HepG2 (cell line): ENCODE data around the gene NDUFB8. TPM values are rescaled to one million over a fixed set of nuclear protein-coding genes. Genes with fewer than 3 reads are reported as not detected.
A peak's percentile ranks its signal among the peaks of the same experiment; 100 is the strongest.

Experiments
- GABPA ChIP-seq, 2 experiments: IDR thresholded peaks; 2 replicates each; pipeline ENCODE4 v1.6.1; 2011 to 2016; ENCODE audit warnings: low read depth in 2 of 2, low read length in 1 of 2, missing biosample characterization in 1 of 2, missing genetic modification characterization in 1 of 2
- HDAC2 ChIP-seq: sonication (generic); formaldehyde crosslinking; IDR thresholded peaks from 2 replicates; pipeline ENCODE4 v1.4.0; 2020; ENCODE audit warnings: missing genetic modification reagents
- MYC ChIP-seq: sonication (generic); formaldehyde crosslinking; IDR thresholded peaks from 2 replicates; pipeline ENCODE4 v1.9.0; 2021; ENCODE audit warnings: missing genetic modification reagents, borderline replicate concordance
- NONO ChIP-seq, 2 experiments: fragments of 450-650 bp in 1 of 2; sonication (generic) in 1 of 2; formaldehyde crosslinking in 1 of 2; IDR thresholded peaks in 1 of 2; conservative IDR thresholded peaks in 1 of 2; 2 replicates each; pipeline versions ENCODE4 v1.6.1 to v1.8.0; 2017 to 2022; ENCODE audit warnings: mild to moderate bottlenecking in 1 of 2, missing genetic modification reagents in 1 of 2, moderate library complexity in 1 of 2
- NRL ChIP-seq: sonication (generic); formaldehyde crosslinking; IDR thresholded peaks from 2 replicates; pipeline ENCODE4 v1.5.0; 2020; ENCODE audit warnings: missing genetic modification reagents, mild to moderate bottlenecking, moderate library complexity, borderline replicate concordance
- PCBP2 ChIP-seq: fragments of 200-400 bp; formaldehyde crosslinking; optimal IDR thresholded peaks from 2 replicates; pipeline ENCODE3; 2018; ENCODE audit warnings: low read length, low read depth; ENCODE audit not compliant: poor library complexity, severe bottlenecking
- POLR2G ChIP-seq: fragments of 200-400 bp; formaldehyde crosslinking; IDR thresholded peaks from 2 replicates; pipeline ENCODE4 v1.6.1; 2018; ENCODE audit warnings: mild to moderate bottlenecking, low read depth, low read length, moderate library complexity
- SPEN ChIP-seq: sonication (generic); formaldehyde crosslinking; IDR thresholded peaks from 2 replicates; pipeline ENCODE4 v1.5.1; 2020; ENCODE audit warnings: low read depth, mild to moderate bottlenecking, missing genetic modification reagents
- SRY ChIP-seq: sonication (generic); formaldehyde crosslinking; IDR thresholded peaks from 2 replicates; pipeline ENCODE4 v1.8.0; 2022; ENCODE audit warnings: mild to moderate bottlenecking, missing genetic modification reagents
- ZFP37 ChIP-seq: sonication (generic); formaldehyde crosslinking; IDR thresholded peaks from 2 replicates; pipeline ENCODE4 v1.4.0; 2020; ENCODE audit warnings: missing genetic modification reagents, borderline replicate concordance
- ZFP90 ChIP-seq: sonication (generic); formaldehyde crosslinking; IDR thresholded peaks from 2 replicates; pipeline ENCODE4 v1.8.0; 2022; ENCODE audit warnings: missing genetic modification reagents, mild to moderate bottlenecking, inconsistent platforms, borderline replicate concordance
- ZNF446 ChIP-seq: sonication (generic); formaldehyde crosslinking; IDR thresholded peaks from 2 replicates; pipeline ENCODE4 v1.5.0; 2020; ENCODE audit warnings: mild to moderate bottlenecking, missing genetic modification reagents
- ZNF451 ChIP-seq: sonication (generic); formaldehyde crosslinking; IDR thresholded peaks from 2 replicates; pipeline ENCODE4 v1.5.0; 2020; ENCODE audit warnings: mild to moderate bottlenecking, missing genetic modification reagents
- ZNF614 ChIP-seq: IDR thresholded peaks from 2 replicates; pipeline ENCODE4 v1.6.1; 2018; ENCODE audit warnings: missing biosample characterization, missing genetic modification reagents, inconsistent platforms, borderline replicate concordance
- ZNF781 ChIP-seq: sonication (generic); formaldehyde crosslinking; IDR thresholded peaks from 2 replicates; pipeline ENCODE4 v1.5.1; 2020; ENCODE audit warnings: borderline replicate concordance, mild to moderate bottlenecking, missing genetic modification reagents; ENCODE audit errors: not compliant biosample characterization
- ZNF850 ChIP-seq: sonication (generic); formaldehyde crosslinking; conservative IDR thresholded peaks from 2 replicates; pipeline ENCODE4 v1.9.0; 2021; ENCODE audit warnings: mild to moderate bottlenecking, missing genetic modification reagents
- polyA plus RNA-seq, 8 experiments: library from polyadenylated mRNA; depleted of rRNA in 3 of 8; stranded (reverse) in 7 of 8; unstranded in 1 of 8; fragments of >200 nt; fragmentation: Illumina TruSeq in 4 of 8; extraction: Trizol in 4 of 8; gene quantifications; 2 replicates each; pipeline versions ENCODE4 v1.2.1 to v1.2.3, GENCODE V29; 2011 to 2016; ENCODE audit warnings: low read depth in 4 of 8, missing spikeins in 1 of 8, mixed read lengths in 1 of 8; ENCODE audit not compliant: insufficient read depth in 1 of 8
- total RNA-seq, 5 experiments: library from RNA; depleted of rRNA; stranded (reverse); fragments of >200 nt; fragmentation: Illumina TruSeq; extraction: Trizol; gene quantifications; 2 replicates each; pipeline ENCODE4 v1.2.3, GENCODE V29; 2016; ENCODE audit warnings: low read depth in 1 of 5
- TF ChIP-seq, protein P1 (sequence below): sonication (generic); formaldehyde crosslinking; conservative IDR thresholded peaks from 2 replicates; pipeline ENCODE4 v1.4.0; 2020; ENCODE audit warnings: mild to moderate bottlenecking, missing genetic modification reagents, moderate library complexity
- TF ChIP-seq, protein P2 (sequence below): sonication (generic); formaldehyde crosslinking; IDR thresholded peaks from 2 replicates; pipeline ENCODE4 v1.4.0; 2020; ENCODE audit warnings: missing genetic modification reagents, borderline replicate concordance
- TF ChIP-seq, protein P3 (sequence below): sonication (generic); formaldehyde crosslinking; IDR thresholded peaks from 2 replicates; pipeline ENCODE4 v1.5.1; 2020; ENCODE audit warnings: missing genetic modification reagents, mild to moderate bottlenecking, borderline replicate concordance

NDUFB8 gene
- total and polyA plus RNA-seq, 2 of the 13 experiments (the other 11 are each of a cell fraction or from before 2014, with no cell fraction given) = 210 to 216 TPM

DNA sequence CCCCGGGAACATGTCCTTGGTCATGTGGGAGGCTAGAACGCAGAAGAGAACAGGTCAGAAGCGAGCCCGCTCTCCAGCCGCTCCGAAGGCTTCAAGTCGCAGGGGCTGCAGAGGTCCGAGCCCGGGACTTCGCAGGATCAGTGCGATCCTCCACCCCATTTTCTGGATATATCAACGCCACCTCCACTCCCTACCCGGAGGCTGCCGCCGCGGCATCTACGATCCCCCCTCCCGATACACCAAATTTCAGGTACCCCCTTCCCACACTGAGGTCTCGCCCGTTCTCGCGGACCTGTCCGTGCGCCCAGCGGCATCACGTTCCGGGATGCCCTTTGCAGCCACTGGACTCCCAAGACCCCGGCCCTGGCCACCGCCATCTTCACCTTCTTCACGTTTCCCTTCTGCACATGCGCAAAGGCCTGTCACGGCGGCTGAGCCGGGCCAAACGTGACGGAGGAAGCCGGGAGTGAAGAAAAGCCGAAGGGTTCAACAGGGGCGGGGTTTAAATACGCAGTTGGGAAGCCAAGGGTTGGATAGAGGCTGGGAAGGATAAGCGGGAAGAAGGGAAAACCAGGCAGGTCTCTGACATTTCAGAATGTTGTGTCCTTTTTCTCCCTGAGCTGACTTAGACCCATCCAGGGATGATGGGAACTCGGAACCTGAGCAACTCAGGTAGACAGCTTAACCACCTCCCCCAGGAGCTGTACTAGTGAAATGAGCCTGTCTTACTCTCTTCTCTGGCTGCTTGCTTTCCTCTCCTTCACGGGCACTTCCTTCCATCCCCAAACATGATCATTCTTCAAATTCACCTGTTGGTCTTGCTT, at the start of gene NDUFB8 (continued):
- no peak for TF ChIP-seq ZFP90
- no peak for TF ChIP-seq ZFP37 (CRISPR knock-in tag)
- TF ChIP-seq, protein P1, sequence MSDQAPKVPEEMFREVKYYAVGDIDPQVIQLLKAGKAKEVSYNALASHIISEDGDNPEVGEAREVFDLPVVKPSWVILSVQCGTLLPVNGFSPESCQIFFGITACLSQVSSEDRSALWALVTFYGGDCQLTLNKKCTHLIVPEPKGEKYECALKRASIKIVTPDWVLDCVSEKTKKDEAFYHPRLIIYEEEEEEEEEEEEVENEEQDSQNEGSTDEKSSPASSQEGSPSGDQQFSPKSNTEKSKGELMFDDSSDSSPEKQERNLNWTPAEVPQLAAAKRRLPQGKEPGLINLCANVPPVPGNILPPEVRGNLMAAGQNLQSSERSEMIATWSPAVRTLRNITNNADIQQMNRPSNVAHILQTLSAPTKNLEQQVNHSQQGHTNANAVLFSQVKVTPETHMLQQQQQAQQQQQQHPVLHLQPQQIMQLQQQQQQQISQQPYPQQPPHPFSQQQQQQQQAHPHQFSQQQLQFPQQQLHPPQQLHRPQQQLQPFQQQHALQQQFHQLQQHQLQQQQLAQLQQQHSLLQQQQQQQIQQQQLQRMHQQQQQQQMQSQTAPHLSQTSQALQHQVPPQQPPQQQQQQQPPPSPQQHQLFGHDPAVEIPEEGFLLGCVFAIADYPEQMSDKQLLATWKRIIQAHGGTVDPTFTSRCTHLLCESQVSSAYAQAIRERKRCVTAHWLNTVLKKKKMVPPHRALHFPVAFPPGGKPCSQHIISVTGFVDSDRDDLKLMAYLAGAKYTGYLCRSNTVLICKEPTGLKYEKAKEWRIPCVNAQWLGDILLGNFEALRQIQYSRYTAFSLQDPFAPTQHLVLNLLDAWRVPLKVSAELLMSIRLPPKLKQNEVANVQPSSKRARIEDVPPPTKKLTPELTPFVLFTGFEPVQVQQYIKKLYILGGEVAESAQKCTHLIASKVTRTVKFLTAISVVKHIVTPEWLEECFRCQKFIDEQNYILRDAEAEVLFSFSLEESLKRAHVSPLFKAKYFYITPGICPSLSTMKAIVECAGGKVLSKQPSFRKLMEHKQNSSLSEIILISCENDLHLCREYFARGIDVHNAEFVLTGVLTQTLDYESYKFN (CRISPR knock-in tag) = 0 out of 2 replicates have a peak, but pooled peaks have one; percentile 8
- peak; percentile 69; the same call in 1 of the 2 replicates for TF ChIP-seq SPEN
- peak; percentile 77 for TF ChIP-seq ZNF781 (CRISPR knock-in tag)
- peak; percentile 47; the same call in 1 of the 2 replicates for TF ChIP-seq MYC
- no peak for TF ChIP-seq ZNF451
- TF ChIP-seq SRY (CRISPR knock-in tag) = 0 out of 2 replicates have a peak, but pooled peaks have one; percentile 51
- TF ChIP-seq HDAC2 = no peak
- TF ChIP-seq POLR2G = peak; percentile 88
- no peak for TF ChIP-seq NONO (IDR thresholded peaks at IDR 0.05)
- peak; percentile 69; the same call in 1 of the 2 replicates for TF ChIP-seq NONO (CRISPR knock-in tag; conservative IDR thresholded peaks at IDR 0.05)
- no peak for TF ChIP-seq GABPA (IDR thresholded peaks at IDR 0.05; ENCODE audit: low read depth, low read length)
- peak; percentile 63 for TF ChIP-seq GABPA (CRISPR knock-in tag; IDR thresholded peaks at IDR 0.05; ENCODE audit: low read depth)
- TF ChIP-seq ZNF614 = peak; percentile 39; the same call in 1 of the 2 replicates
- TF ChIP-seq, protein P2, sequence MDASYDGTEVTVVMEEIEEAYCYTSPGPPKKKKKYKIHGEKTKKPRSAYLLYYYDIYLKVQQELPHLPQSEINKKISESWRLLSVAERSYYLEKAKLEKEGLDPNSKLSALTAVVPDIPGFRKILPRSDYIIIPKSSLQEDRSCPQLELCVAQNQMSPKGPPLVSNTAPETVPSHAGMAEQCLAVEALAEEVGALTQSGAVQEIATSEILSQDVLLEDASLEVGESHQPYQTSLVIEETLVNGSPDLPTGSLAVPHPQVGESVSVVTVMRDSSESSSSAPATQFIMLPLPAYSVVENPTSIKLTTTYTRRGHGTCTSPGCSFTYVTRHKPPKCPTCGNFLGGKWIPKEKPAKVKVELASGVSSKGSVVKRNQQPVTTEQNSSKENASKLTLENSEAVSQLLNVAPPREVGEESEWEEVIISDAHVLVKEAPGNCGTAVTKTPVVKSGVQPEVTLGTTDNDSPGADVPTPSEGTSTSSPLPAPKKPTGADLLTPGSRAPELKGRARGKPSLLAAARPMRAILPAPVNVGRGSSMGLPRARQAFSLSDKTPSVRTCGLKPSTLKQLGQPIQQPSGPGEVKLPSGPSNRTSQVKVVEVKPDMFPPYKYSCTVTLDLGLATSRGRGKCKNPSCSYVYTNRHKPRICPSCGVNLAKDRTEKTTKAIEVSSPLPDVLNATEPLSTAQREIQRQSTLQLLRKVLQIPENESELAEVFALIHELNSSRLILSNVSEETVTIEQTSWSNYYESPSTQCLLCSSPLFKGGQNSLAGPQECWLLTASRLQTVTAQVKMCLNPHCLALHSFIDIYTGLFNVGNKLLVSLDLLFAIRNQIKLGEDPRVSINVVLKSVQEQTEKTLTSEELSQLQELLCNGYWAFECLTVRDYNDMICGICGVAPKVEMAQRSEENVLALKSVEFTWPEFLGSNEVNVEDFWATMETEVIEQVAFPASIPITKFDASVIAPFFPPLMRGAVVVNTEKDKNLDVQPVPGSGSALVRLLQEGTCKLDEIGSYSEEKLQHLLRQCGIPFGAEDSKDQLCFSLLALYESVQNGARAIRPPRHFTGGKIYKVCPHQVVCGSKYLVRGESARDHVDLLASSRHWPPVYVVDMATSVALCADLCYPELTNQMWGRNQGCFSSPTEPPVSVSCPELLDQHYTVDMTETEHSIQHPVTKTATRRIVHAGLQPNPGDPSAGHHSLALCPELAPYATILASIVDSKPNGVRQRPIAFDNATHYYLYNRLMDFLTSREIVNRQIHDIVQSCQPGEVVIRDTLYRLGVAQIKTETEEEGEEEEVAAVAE (CRISPR knock-in tag) = no peak
- no peak for TF ChIP-seq ZNF850 (CRISPR knock-in tag)
- peak; percentile 77; the same call in 1 of the 2 replicates for TF ChIP-seq NRL (CRISPR knock-in tag)
- TF ChIP-seq PCBP2 = no peak
- no peak for TF ChIP-seq ZNF446 (CRISPR knock-in tag)
- TF ChIP-seq, protein P3, sequence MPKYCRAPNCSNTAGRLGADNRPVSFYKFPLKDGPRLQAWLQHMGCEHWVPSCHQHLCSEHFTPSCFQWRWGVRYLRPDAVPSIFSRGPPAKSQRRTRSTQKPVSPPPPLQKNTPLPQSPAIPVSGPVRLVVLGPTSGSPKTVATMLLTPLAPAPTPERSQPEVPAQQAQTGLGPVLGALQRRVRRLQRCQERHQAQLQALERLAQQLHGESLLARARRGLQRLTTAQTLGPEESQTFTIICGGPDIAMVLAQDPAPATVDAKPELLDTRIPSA (CRISPR knock-in tag) = no peak
